Gastroesophageal sphincter (tissue), 4 donors: ENCODE data around the gene C6orf89. TPM values are rescaled to one million over a fixed set of nuclear protein-coding genes. Genes with fewer than 3 reads are reported as not detected.
"Not testable (repeated sequence)": the region's sequence is repeated elsewhere in the genome, so short reads cannot be mapped to it uniquely, and the experiment has no call there.

Experiments
- ATAC-seq: fragments of 150-250 bp; one replicate; pipeline ENCODE4 v1.9.1; 2016; ENCODE audit warnings: mild to moderate bottlenecking, moderate library complexity
- H3K27ac ChIP-seq, 4 donors: fragments of 200-600 bp; sonication (generic) in 3 of 4; 1 replicate in 3 of 4; 2 replicates in 1 of 4; pipeline ENCODE4 v1.5.1; 2016 to 2019
- H3K27me3 ChIP-seq: fragments of 200-600 bp; sonication (generic); one replicate; pipeline ENCODE4 v1.5.1; 2019
- H3K36me3 ChIP-seq, 2 donors: fragments of 200-600 bp; sonication (generic); one replicate each; pipeline ENCODE4 v1.5.1; 2019; ENCODE audit warnings: control low read depth in 1 of 2
- H3K4me1 ChIP-seq, 3 donors: fragments of 200-600 bp; sonication (generic); 1 replicate in 2 of 3; 2 replicates in 1 of 3; pipeline ENCODE4 v1.5.1; 2016 to 2019; ENCODE audit warnings: control low read depth in 2 of 3
- H3K4me3 ChIP-seq, 2 donors: fragments of 200-600 bp; sonication (generic); one replicate each; pipeline ENCODE4 v1.5.1; 2019; ENCODE audit warnings: mild to moderate bottlenecking in 1 of 2, moderate library complexity in 1 of 2
- H3K9me3 ChIP-seq, 3 donors: fragments of 200-600 bp; sonication (generic); one replicate each; pipeline ENCODE4 v1.5.1; 2017 to 2019; ENCODE audit warnings: control low read depth in 2 of 3
- EP300 ChIP-seq: sonication (generic); formaldehyde crosslinking; IDR thresholded peaks from one replicate; pipeline ENCODE4 v1.6.1; 2017; ENCODE audit warnings: antibody characterized with exemption, mild to moderate bottlenecking
- POLR2A ChIP-seq, 2 donors: fragments of 450-650 bp; IDR thresholded peaks; one replicate each; pipeline ENCODE4 v1.6.1; 2017; ENCODE audit warnings: antibody characterized with exemption in 2 of 2, mild to moderate bottlenecking in 2 of 2, moderate library complexity in 1 of 2
- POLR2AphosphoS5 ChIP-seq: sonication (generic); formaldehyde crosslinking; IDR thresholded peaks from one replicate; pipeline ENCODE4 v1.6.1; 2017; ENCODE audit warnings: antibody characterized with exemption
- WGBS, 2 donors: methylation state at CpG; one replicate each; pipeline ENCODE4 v1.1.5; 2018; ENCODE audit warnings: low coverage in 1 of 2; 5-methylcytosine and 5-hydroxymethylcytosine counted together
- total RNA-seq, 4 donors: library from RNA; depleted of rRNA; stranded (reverse); fragments of >200 nt; gene quantifications; one replicate each; pipeline ENCODE4 v1.1.0, GENCODE V29; 2016
- TF ChIP-seq, protein P1 (sequence below), 4 experiments: fragments of 200-600 bp in 2 of 4; fragments of 450-650 bp in 2 of 4; sonication (generic) in 1 of 4; IDR thresholded peaks; one replicate each; pipeline ENCODE4 v1.5.1; 2017 to 2019; ENCODE audit warnings: antibody characterized with exemption in 4 of 4, mild to moderate bottlenecking in 2 of 4, moderate library complexity in 2 of 4

The C6orf89 gene
- total RNA-seq, 4 donors from 2014 or later = 62.1 to 73.8 (median 69.8) TPM

DNA sequence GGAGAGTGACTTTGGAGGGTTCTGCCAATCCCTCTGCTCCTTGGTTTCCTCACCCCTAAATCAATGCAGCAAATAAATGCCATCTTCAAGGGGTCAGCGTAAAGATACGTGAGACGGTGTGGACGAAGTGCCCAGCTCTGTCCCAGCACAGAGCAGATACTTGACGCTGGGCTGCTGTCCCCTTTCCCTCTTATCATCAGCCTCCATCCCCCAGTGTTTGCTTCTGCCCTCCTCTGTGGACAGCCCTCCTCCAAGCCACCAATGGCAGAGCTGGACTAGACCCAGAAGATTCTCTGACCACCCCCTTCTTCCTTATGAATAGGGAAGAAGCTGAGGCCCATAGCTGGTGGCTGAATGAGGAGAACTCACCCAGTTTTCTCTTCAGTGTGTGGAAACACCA is 51.1 kb downstream of the C6orf89 start:
- 90 to 92% methylated on average over 2 to 5 of the region's 5 CpGs for WGBS, 2 donors
- Histone ChIP-seq H3K9me3 (no peaks in the 10 kb centered on the region), H3K36me3 (no peaks in the 10 kb centered on the region), H3K4me3 (no peak overlapping the region), H3K4me1 (no peaks in the 10 kb centered on the region), H3K27ac (no peak overlapping the region), H3K27me3 (peaks cover 4% of the 10 kb centered on the region)
- no peak for ATAC-seq
- TF ChIP-seq POLR2AphosphoS5 (no peak), EP300 (no peak), POLR2A (IDR thresholded peaks at IDR 0.05) (no peak)
- TF ChIP-seq, protein P1, sequence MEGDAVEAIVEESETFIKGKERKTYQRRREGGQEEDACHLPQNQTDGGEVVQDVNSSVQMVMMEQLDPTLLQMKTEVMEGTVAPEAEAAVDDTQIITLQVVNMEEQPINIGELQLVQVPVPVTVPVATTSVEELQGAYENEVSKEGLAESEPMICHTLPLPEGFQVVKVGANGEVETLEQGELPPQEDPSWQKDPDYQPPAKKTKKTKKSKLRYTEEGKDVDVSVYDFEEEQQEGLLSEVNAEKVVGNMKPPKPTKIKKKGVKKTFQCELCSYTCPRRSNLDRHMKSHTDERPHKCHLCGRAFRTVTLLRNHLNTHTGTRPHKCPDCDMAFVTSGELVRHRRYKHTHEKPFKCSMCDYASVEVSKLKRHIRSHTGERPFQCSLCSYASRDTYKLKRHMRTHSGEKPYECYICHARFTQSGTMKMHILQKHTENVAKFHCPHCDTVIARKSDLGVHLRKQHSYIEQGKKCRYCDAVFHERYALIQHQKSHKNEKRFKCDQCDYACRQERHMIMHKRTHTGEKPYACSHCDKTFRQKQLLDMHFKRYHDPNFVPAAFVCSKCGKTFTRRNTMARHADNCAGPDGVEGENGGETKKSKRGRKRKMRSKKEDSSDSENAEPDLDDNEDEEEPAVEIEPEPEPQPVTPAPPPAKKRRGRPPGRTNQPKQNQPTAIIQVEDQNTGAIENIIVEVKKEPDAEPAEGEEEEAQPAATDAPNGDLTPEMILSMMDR (IDR thresholded peaks at IDR 0.05) = no peak

DNA sequence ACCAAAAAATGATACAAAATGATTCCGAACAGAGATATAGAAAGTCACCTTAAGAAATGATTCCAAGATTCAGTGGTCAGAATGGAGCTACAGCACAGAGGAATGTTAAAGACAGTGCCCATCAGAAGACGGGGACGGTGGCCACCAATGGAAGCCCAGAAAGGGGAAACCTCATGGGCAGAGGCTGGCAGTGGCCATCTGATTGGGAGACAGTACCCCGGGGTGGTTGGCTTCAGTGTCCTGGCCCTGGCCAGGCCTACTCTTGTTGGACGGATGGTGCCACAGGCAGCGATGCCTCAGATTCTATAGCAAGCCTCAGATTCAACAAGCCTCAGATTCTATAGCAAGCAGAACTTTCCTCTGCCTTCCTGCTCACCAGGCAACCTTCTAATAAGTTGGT is 52.1 kb downstream of the C6orf89 start:
- Histone ChIP-seq H3K36me3 (no peaks in the 10 kb centered on the region), H3K4me1 (no peaks in the 10 kb centered on the region), H3K27me3 (peaks cover 4% of the 10 kb centered on the region), H3K27ac (no peak overlapping the region), H3K4me3 (no peak overlapping the region), H3K9me3 (no peaks in the 10 kb centered on the region)
- ATAC-seq = no peak
- TF ChIP-seq EP300 (no peak), POLR2AphosphoS5 (no peak), POLR2A (IDR thresholded peaks at IDR 0.05) (no peak)
- TF ChIP-seq, protein P1 (IDR thresholded peaks at IDR 0.05) = no peak
- 85% methylated on average over 6 of the region's 6 CpGs; no CpG with 5 or more reads in 1 of the 2 donors for WGBS, 2 donors

DNA sequence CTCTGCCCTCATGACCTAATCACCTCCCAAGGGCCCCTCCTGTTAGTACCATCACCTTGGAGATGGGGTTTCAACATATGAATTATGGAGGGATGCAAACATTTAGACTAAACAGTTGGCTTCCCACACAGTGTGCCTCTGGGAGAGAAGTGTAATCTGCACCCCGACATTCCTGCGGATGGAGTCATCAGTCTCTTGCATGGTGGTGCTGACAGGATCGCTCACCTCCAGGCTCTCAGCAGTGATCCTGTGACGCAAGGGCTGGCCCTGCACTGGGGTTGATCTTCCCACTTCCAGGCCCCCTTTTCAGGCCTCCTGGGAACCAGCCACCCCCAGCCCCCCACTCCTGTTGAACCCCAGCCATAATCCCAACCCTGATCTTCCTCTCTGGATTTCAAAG is 52.8 kb downstream of the C6orf89 start:
- H3K27ac ChIP-seq = no peak overlapping the region
- no peaks in the 10 kb centered on the region for H3K36me3 ChIP-seq
- no peaks in the 10 kb centered on the region for H3K9me3 ChIP-seq
- H3K27me3 ChIP-seq = peaks cover 4% of the 10 kb centered on the region
- no peak for ATAC-seq
- no peaks in the 10 kb centered on the region for H3K4me1 ChIP-seq
- TF ChIP-seq, protein P1 (IDR thresholded peaks at IDR 0.05) = no peak
- TF ChIP-seq POLR2AphosphoS5 (no peak), EP300 (no peak), POLR2A (IDR thresholded peaks at IDR 0.05) (no peak)
- H3K4me3 ChIP-seq = no peak overlapping the region
- WGBS, 2 donors = 90% methylated on average over 2 of the region's 4 CpGs; no CpG with 5 or more reads in 1 of the 2 donors

DNA sequence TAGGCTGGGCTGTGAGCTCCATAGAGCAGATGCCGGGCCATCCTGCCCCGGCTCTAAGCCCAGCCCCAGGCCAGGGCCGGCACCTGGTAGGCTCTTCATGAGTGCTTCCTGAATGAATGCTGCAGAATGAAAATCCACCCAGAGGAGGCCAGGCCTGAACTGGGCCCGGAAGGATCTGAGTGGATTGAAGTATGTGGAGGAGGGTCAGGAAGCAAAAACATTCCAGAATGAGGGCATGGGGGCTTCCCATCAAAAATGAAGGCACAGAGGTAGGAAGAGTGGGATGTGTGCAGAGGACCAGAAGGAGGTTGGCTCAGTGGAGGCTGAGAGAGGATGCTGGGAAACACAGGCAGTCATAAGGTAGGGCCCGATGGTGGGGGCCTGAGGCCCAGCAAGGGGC is 53.3 kb downstream of the C6orf89 start:
- H3K27ac ChIP-seq, H3K27me3 ChIP-seq, ATAC-seq, H3K36me3 ChIP-seq, H3K9me3 ChIP-seq, H3K4me1 ChIP-seq, H3K4me3 ChIP-seq: not testable (repeated sequence)
- WGBS, 2 donors = 90 to 100% methylated on average over 1 to 3 of the region's 5 CpGs

DNA sequence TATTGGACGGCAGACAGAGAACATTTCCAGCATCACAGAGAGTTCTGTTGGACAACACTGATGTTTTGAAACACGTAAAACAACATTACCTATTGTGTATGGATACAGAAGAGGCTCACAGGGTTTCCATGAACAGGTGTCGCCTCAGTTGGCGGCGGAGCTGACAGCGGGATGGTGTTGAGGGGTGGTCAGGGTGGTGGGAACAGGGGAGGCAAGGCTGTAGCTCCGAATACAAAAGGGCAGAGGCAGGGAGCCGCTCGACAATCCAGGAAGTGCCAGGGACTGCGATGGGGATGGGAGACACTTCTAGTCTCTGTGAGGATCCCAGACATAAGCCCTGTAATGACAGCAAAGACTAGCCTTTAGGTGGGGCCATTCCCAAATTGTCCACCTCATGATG is 54.3 kb downstream of the C6orf89 start:
- no peak for ATAC-seq
- no peaks in the 10 kb centered on the region for H3K4me1 ChIP-seq
- TF ChIP-seq EP300 (no peak), POLR2AphosphoS5 (no peak), POLR2A (IDR thresholded peaks at IDR 0.05) (no peak)
- TF ChIP-seq, protein P1 (IDR thresholded peaks at IDR 0.05) = no peak
- no peak overlapping the region for H3K4me3 ChIP-seq
- WGBS, 2 donors = 88 to 98% methylated on average over 5 to 7 of the region's 10 CpGs
- H3K27me3 ChIP-seq = peaks cover 4% of the 10 kb centered on the region
- H3K27ac ChIP-seq = no peak overlapping the region
- no peaks in the 10 kb centered on the region for H3K9me3 ChIP-seq
- H3K36me3 ChIP-seq = no peaks in the 10 kb centered on the region

DNA sequence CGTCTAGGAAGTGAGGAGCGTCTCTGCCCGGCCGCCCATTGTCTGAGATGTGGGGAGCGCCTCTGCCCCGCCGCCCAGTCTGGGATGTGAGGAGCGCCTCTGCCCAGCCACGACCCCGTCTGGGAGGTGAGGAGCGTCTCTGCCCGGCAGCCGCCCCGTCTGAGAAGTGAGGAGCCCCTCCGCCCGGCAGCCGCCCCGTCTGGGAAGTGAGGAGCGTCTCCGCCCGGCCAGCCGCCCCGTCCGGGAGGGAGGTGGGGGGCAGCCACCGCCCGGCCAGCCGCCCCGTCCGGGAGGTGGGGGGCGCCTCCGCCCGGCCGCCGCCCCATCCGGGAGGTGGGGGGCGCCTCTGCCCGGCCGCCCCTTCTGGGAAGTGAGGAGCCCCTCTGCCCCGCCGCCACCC is 55.8 kb downstream of the C6orf89 start:
- not testable (repeated sequence) for H3K9me3 ChIP-seq, H3K36me3 ChIP-seq, H3K27me3 ChIP-seq, ATAC-seq, H3K4me3 ChIP-seq, H3K4me1 ChIP-seq, H3K27ac ChIP-seq
- WGBS, 2 donors = no CpG with 5 or more reads among the region's 40 CpGs

DNA sequence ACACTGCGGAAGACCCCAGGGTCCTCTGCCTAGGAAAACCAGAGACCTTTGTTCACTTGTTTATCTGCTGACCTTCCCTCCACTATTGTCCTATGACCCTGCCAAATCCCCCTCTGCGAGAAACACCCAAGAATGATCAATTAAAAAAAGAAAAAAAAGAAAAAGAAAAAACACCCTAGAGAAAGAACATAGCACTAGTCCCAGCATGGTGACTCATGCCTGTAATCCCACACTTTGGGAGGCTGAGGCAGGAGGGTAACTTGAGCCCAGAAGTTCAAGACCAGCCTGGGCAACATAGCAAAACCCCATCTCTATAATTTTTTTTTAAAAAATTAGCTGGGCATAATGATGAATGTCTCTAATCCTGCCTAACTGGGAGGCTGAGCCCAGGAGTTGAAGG is 56.6 kb downstream of the C6orf89 start:
- 17% methylated on average over 1 of the region's 2 CpGs; no CpG with 5 or more reads in 1 of the 2 donors for WGBS, 2 donors
- H3K4me3 ChIP-seq, H3K27me3 ChIP-seq, H3K4me1 ChIP-seq, H3K9me3 ChIP-seq, H3K27ac ChIP-seq, H3K36me3 ChIP-seq, ATAC-seq: not testable (repeated sequence)
